Esophagus muscularis mucosa (tissue), 4 donors: Measurements from ENCODE around the gene CPED1. TPM values are rescaled to one million over a fixed set of nuclear protein-coding genes. Genes with fewer than 3 reads are reported as not detected.
A peak's percentile ranks its signal among the peaks of the same experiment; 100 is the strongest.

Source experiments
- DNase-seq: peaks from one replicate; pipeline ENCODE4 v3.0.0-alpha.2; 2017; ENCODE audit errors: extremely low spot score
- H3K27ac ChIP-seq, 4 donors: fragments of 200-600 bp; sonication (generic); replicated peaks in 1 of 4; 1 replicate in 3 of 4; 2 replicates in 1 of 4; pipeline ENCODE4 v1.5.1; 2016 to 2019; ENCODE audit warnings: mild to moderate bottlenecking in 1 of 4
- H3K27me3 ChIP-seq, 4 donors: fragments of 200-600 bp; sonication (generic); one replicate each; pipeline versions ENCODE4 v1.5.1 to v1.6.0; 2016 to 2019
- H3K36me3 ChIP-seq, 4 donors: fragments of 200-600 bp; sonication (generic); one replicate each; pipeline ENCODE4 v1.5.1; 2016 to 2019
- H3K4me1 ChIP-seq, 4 donors: fragments of 200-600 bp; sonication (generic); one replicate each; pipeline ENCODE4 v1.5.1; 2016 to 2019
- H3K4me3 ChIP-seq, 4 donors: fragments of 200-600 bp; sonication (generic); 1 replicate in 2 of 4; 2 replicates in 2 of 4; pipeline ENCODE4 v1.5.1; 2016 to 2019; ENCODE audit warnings: mild to moderate bottlenecking in 4 of 4, moderate library complexity in 1 of 4
- H3K9me3 ChIP-seq, 4 donors: fragments of 200-600 bp; sonication (generic); 1 replicate in 3 of 4; 2 replicates in 1 of 4; pipeline ENCODE4 v1.5.1; 2016 to 2019
- EP300 ChIP-seq: sonication (generic); formaldehyde crosslinking; IDR thresholded peaks from one replicate; pipeline ENCODE4 v1.6.1; 2017; ENCODE audit warnings: antibody characterized with exemption
- POLR2A ChIP-seq: fragments of 450-650 bp; IDR thresholded peaks from one replicate; pipeline ENCODE4 v1.6.1; 2017; ENCODE audit warnings: antibody characterized with exemption, moderate library complexity, mild to moderate bottlenecking, low read depth
- POLR2AphosphoS5 ChIP-seq, 2 donors: sonication (generic); formaldehyde crosslinking; IDR thresholded peaks; one replicate each; pipeline ENCODE4 v1.6.1; 2017; ENCODE audit warnings: antibody characterized with exemption in 2 of 2
- WGBS: methylation state at CpG from one replicate; pipeline ENCODE4 v1.1.5; 2018; 5-methylcytosine and 5-hydroxymethylcytosine counted together
- intact Hi-C: fragments of 100-400 bp; cut with DNase I; formaldehyde crosslinking; loops from one replicate; pipeline ENCODE4 v1.15.1; 2023
- total RNA-seq, 4 donors: library from RNA; depleted of rRNA; stranded (reverse); fragments of >200 nt; gene quantifications; one replicate each; pipeline versions ENCODE4 v1.1.0 to v1.2.1, GENCODE V29; 2016
- TF ChIP-seq, protein P1 (sequence below), 3 experiments: fragments of 200-600 bp in 2 of 3; fragments of 450-650 bp in 1 of 3; sonication (generic) in 2 of 3; IDR thresholded peaks; one replicate each; pipeline ENCODE4 v1.5.1; 2017 to 2019; ENCODE audit warnings: antibody characterized with exemption in 3 of 3, mild to moderate bottlenecking in 2 of 3, moderate library complexity in 1 of 3

Gene CPED1
- total RNA-seq, 4 donors from 2014 or later = 28.1 to 81.8 (median 32.0) TPM

DNA sequence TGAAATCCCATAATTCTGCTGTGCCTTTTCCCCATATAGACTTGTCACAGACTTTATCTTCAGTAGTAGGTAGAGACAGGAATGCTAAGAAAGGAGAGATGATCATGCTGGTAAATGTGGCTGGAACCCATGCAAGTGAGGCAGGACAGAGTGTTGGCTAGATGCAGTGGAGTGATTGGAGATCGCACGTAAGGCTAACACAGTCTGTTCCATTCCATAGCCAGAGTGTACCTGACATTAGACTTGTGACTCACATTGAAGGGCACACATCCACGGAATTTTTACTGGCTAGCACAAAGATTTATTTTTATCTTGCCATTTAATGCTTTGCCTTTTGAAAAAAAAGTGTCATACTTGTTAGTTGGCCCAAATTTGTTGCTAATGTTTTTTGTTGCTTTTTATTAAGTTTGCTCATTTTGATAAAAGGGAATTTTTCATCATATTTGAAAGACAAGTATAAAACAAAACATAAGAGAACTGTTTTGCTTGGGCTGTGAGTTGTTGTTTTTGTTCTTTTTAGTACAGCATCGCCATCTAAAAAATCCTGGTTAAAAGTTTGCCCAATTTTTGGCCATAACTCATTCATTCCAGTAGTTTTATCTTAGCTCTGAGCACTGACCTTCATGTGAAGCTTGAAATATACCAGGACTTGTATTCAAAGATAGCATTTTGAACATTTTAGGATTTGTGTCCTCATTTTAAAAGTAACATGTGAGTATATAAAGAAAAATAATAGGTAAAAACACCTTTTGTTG is 81.0 kb downstream of the CPED1 start:
- peak overlapping the region; percentile 42 to 63 (median 46) for H3K27ac ChIP-seq
- no peaks in the 10 kb centered on the region for H3K9me3 ChIP-seq
- H3K36me3 ChIP-seq = peaks cover 0 to 4% (median 0%) of the 10 kb centered on the region in 4 donors
- H3K4me3 ChIP-seq = no peak overlapping the region
- 49% methylated on average over 4 of the region's 4 CpGs for WGBS
- TF ChIP-seq POLR2AphosphoS5 (IDR thresholded peaks at IDR 0.05) (peak; percentile 75 to 79), POLR2A (no peak), EP300 (peak; percentile 75)
- TF ChIP-seq, protein P1, sequence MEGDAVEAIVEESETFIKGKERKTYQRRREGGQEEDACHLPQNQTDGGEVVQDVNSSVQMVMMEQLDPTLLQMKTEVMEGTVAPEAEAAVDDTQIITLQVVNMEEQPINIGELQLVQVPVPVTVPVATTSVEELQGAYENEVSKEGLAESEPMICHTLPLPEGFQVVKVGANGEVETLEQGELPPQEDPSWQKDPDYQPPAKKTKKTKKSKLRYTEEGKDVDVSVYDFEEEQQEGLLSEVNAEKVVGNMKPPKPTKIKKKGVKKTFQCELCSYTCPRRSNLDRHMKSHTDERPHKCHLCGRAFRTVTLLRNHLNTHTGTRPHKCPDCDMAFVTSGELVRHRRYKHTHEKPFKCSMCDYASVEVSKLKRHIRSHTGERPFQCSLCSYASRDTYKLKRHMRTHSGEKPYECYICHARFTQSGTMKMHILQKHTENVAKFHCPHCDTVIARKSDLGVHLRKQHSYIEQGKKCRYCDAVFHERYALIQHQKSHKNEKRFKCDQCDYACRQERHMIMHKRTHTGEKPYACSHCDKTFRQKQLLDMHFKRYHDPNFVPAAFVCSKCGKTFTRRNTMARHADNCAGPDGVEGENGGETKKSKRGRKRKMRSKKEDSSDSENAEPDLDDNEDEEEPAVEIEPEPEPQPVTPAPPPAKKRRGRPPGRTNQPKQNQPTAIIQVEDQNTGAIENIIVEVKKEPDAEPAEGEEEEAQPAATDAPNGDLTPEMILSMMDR (IDR thresholded peaks at IDR 0.05) = peak in 1 of 3 experiments; percentile 7
- H3K27me3 ChIP-seq = no peaks in the 10 kb centered on the region
- no peak for DNase-seq
- intact Hi-C loops = no loop called here
- H3K4me1 ChIP-seq = peaks cover 4 to 16% (median 13%) of the 10 kb centered on the region in 4 donors

DNA sequence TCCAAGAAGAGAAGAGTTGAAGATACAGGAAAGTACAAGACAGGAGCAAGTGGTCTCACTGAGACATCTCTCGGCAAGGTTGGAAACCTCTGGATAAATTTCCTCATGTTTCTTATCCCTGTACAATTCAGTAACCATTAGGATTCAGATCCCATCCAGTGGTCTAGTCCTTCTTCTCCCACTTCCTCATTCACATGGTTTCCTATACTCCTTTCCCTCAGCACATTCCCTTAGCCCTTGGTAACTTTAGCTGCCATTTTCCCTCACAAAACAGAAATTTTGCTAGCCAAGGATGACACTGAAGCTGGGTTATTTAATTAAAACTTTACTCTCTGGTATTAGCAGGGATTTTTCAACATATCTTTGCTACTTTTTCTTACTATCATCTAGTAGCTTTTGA is 82.6 kb downstream of the CPED1 start:
- Histone ChIP-seq H3K27ac (no peak overlapping the region), H3K36me3 (peaks cover 0 to 4% (median 0%) of the 10 kb centered on the region in 4 donors), H3K9me3 (no peaks in the 10 kb centered on the region), H3K4me1 (peaks cover 4 to 16% (median 13%) of the 10 kb centered on the region in 4 donors), H3K27me3 (no peaks in the 10 kb centered on the region), H3K4me3 (no peak overlapping the region)
- no peak for DNase-seq
- 87% methylated on average over 1 of the region's 1 CpG for WGBS
- intact Hi-C loops = no loop called here
- no peak for TF ChIP-seq POLR2A
- no peak for TF ChIP-seq EP300
- TF ChIP-seq, protein P1 (IDR thresholded peaks at IDR 0.05) = no peak
- TF ChIP-seq POLR2AphosphoS5 (IDR thresholded peaks at IDR 0.05) = no peak

DNA sequence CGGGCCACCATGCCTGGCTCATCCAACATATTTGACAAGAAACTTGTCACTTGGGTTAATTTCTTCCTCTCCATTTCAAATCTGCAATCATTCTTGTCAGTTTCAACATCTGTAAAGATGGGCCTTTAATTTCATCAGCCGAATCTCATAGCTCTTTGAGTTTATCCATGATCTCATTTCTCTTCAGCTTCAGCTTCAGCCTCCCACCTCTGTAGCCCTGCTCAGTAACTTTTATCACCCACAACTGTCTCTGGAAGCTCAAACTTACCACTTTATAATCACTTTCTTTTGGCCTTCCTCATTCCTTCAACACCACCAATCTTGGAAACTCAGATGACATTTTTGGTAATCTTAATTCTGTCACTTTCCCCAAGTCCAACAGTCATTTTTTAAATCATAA is 83.2 kb downstream of the CPED1 start:
- Histone ChIP-seq H3K4me1 (peaks cover 4 to 16% (median 13%) of the 10 kb centered on the region in 4 donors), H3K27me3 (no peaks in the 10 kb centered on the region), H3K4me3 (no peak overlapping the region), H3K36me3 (peaks cover 0 to 2% (median 0%) of the 10 kb centered on the region in 4 donors), H3K27ac (no peak overlapping the region), H3K9me3 (no peaks in the 10 kb centered on the region)
- intact Hi-C loops = no loop called here
- no peak for DNase-seq
- WGBS = 61% methylated on average over 2 of the region's 2 CpGs
- TF ChIP-seq EP300 = no peak
- no peak for TF ChIP-seq POLR2A
- TF ChIP-seq, protein P1 (IDR thresholded peaks at IDR 0.05) = no peak
- no peak for TF ChIP-seq POLR2AphosphoS5 (IDR thresholded peaks at IDR 0.05)

DNA sequence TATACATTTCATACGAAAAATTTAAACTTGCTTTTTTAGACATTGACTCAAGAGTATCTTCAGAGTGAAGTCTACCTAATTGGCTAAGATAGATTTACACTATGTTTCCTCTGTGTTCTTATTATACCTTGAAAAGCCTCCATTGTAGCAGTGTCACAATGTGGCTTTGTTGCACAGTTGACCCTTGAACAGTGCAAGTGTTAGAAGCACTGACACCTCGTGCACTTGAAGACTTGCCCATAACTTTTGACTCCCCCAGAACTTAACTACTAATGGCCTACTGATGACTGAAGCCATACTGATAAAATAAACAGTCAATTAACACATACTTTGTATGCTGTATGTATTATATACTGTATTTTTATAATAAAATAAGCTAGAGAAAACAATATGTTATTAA is 84.3 kb downstream of the CPED1 start:
- DNase-seq = no peak
- H3K27me3 ChIP-seq = no peaks in the 10 kb centered on the region
- H3K36me3 ChIP-seq = no peaks in the 10 kb centered on the region
- no peak for TF ChIP-seq EP300
- TF ChIP-seq, protein P1 (IDR thresholded peaks at IDR 0.05) = no peak
- TF ChIP-seq POLR2A = no peak
- no peak for TF ChIP-seq POLR2AphosphoS5 (IDR thresholded peaks at IDR 0.05)
- H3K9me3 ChIP-seq = no peaks in the 10 kb centered on the region
- H3K27ac ChIP-seq = no peak overlapping the region
- no peak overlapping the region for H3K4me3 ChIP-seq
- 76% methylated on average over 2 of the region's 2 CpGs for WGBS
- peaks cover 4 to 16% (median 13%) of the 10 kb centered on the region in 4 donors for H3K4me1 ChIP-seq
- intact Hi-C loops = no loop called here
